ENCODE data around the gene FRAT1. TPM values are rescaled to one million over a fixed set of nuclear protein-coding genes. Genes with fewer than 3 reads are reported as not detected.

FRAT1 gene
- total and polyA plus RNA-seq, 2 of the 13 experiments (the other 11 are each of a cell fraction or from before 2014, with no cell fraction given), result 1.7 to 2.3 TPM

- TF ChIP-seq SKIL (CRISPR knock-in tag; IDR thresholded peaks at IDR 0.05; ENCODE audit: borderline replicate concordance) (peak; percentile 31; the same call in 1 of the 2 replicates), SRF (IDR thresholded peaks at IDR 0.05; ENCODE audit: low read depth, low read length) (no peak), PHF20 (CRISPR knock-in tag; IDR thresholded peaks at IDR 0.05) (peak; percentile 39; the same call in 1 of the 2 replicates), ZNF484 (CRISPR knock-in tag; IDR thresholded peaks at IDR 0.05; ENCODE audit: borderline replicate concordance, low read depth) (no peak), EP300 (IDR thresholded peaks at IDR 0.05; ENCODE audit: low read depth in 2 of 2, low read length in 2 of 2) (peak; percentile 39 to 53; a peak in 1 of 4 replicates), EP300 (CRISPR knock-in tag; IDR thresholded peaks at IDR 0.05; ENCODE audit: borderline replicate concordance) (no peak), MLX (CRISPR knock-in tag; IDR thresholded peaks at IDR 0.05) (peak; percentile 29; the same call in 1 of the 2 replicates), ZNF335 (CRISPR knock-in tag; IDR thresholded peaks at IDR 0.05) (0 out of 2 replicates have a peak, but pooled peaks have one; percentile 24), GTF3A (CRISPR knock-in tag; conservative IDR thresholded peaks at IDR 0.05) (peak; percentile 86; the same call in 1 of the 2 replicates), XBP1 (CRISPR knock-in tag; IDR thresholded peaks at IDR 0.05) (no peak), KDM5B (CRISPR knock-in tag; IDR thresholded peaks at IDR 0.05; ENCODE audit: borderline replicate concordance) (peak; percentile 90), TP53 (CRISPR knock-in tag; conservative IDR thresholded peaks at IDR 0.05) (no peak)
- TF ChIP-seq, protein P1, sequence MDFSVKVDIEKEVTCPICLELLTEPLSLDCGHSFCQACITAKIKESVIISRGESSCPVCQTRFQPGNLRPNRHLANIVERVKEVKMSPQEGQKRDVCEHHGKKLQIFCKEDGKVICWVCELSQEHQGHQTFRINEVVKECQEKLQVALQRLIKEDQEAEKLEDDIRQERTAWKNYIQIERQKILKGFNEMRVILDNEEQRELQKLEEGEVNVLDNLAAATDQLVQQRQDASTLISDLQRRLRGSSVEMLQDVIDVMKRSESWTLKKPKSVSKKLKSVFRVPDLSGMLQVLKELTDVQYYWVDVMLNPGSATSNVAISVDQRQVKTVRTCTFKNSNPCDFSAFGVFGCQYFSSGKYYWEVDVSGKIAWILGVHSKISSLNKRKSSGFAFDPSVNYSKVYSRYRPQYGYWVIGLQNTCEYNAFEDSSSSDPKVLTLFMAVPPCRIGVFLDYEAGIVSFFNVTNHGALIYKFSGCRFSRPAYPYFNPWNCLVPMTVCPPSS (IDR thresholded peaks at IDR 0.05), result no peak
- TF ChIP-seq, protein P2, sequence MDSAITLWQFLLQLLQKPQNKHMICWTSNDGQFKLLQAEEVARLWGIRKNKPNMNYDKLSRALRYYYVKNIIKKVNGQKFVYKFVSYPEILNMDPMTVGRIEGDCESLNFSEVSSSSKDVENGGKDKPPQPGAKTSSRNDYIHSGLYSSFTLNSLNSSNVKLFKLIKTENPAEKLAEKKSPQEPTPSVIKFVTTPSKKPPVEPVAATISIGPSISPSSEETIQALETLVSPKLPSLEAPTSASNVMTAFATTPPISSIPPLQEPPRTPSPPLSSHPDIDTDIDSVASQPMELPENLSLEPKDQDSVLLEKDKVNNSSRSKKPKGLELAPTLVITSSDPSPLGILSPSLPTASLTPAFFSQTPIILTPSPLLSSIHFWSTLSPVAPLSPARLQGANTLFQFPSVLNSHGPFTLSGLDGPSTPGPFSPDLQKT (CRISPR knock-in tag; IDR thresholded peaks at IDR 0.05; ENCODE audit: borderline replicate concordance), result 0 out of 2 replicates have a peak, but pooled peaks have one; percentile 12
- TF ChIP-seq, protein P3, sequence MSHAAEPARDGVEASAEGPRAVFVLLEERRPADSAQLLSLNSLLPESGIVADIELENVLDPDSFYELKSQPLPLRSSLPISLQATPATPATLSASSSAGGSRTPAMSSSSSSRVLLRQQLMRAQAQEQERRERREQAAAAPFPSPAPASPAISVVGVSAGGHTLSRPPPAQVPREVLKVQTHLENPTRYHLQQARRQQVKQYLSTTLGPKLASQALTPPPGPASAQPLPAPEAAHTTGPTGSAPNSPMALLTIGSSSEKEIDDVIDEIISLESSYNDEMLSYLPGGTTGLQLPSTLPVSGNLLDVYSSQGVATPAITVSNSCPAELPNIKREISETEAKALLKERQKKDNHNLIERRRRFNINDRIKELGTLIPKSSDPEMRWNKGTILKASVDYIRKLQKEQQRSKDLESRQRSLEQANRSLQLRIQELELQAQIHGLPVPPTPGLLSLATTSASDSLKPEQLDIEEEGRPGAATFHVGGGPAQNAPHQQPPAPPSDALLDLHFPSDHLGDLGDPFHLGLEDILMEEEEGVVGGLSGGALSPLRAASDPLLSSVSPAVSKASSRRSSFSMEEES (CRISPR knock-in tag; IDR thresholded peaks at IDR 0.05), result peak; percentile 74; the same call in 1 of the 2 replicates
- TF ChIP-seq, protein P4, sequence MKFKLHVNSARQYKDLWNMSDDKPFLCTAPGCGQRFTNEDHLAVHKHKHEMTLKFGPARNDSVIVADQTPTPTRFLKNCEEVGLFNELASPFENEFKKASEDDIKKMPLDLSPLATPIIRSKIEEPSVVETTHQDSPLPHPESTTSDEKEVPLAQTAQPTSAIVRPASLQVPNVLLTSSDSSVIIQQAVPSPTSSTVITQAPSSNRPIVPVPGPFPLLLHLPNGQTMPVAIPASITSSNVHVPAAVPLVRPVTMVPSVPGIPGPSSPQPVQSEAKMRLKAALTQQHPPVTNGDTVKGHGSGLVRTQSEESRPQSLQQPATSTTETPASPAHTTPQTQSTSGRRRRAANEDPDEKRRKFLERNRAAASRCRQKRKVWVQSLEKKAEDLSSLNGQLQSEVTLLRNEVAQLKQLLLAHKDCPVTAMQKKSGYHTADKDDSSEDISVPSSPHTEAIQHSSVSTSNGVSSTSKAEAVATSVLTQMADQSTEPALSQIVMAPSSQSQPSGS (CRISPR knock-in tag; IDR thresholded peaks at IDR 0.05), result peak; percentile 80
- TF ChIP-seq, protein P5, sequence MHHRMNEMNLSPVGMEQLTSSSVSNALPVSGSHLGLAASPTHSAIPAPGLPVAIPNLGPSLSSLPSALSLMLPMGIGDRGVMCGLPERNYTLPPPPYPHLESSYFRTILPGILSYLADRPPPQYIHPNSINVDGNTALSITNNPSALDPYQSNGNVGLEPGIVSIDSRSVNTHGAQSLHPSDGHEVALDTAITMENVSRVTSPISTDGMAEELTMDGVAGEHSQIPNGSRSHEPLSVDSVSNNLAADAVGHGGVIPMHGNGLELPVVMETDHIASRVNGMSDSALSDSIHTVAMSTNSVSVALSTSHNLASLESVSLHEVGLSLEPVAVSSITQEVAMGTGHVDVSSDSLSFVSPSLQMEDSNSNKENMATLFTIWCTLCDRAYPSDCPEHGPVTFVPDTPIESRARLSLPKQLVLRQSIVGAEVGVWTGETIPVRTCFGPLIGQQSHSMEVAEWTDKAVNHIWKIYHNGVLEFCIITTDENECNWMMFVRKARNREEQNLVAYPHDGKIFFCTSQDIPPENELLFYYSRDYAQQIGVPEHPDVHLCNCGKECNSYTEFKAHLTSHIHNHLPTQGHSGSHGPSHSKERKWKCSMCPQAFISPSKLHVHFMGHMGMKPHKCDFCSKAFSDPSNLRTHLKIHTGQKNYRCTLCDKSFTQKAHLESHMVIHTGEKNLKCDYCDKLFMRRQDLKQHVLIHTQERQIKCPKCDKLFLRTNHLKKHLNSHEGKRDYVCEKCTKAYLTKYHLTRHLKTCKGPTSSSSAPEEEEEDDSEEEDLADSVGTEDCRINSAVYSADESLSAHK (CRISPR knock-in tag; IDR thresholded peaks at IDR 0.05; ENCODE audit: borderline replicate concordance), result no peak
Observed at GRCh38 chr10:97334370-97335175, 15.5 kb downstream of the FRAT1 start, which contains the start of gene FRAT2 (continued).

Measured in HepG2 (cell line).